ENCODE data around the gene ZNF24. TPM values are rescaled to one million over a fixed set of nuclear protein-coding genes. Genes with fewer than 3 reads are reported as not detected.

Gene ZNF24
- total RNA-seq (2014; rRNA removed; shearing (Covaris generic)), result 44.0 and 55.7 TPM in 2 replicates

- peak; percentile 90 for DNase-seq (ENCODE audit: low spot score)
These were observed at the start of gene ZNF24 for GRCh38 chr18:35343936-35344735. Gene ZNF24, minus strand, starts transcription at chr18:35344420. Its CDS starts 3,770 bp downstream, at chr18:35340650.

DNA sequence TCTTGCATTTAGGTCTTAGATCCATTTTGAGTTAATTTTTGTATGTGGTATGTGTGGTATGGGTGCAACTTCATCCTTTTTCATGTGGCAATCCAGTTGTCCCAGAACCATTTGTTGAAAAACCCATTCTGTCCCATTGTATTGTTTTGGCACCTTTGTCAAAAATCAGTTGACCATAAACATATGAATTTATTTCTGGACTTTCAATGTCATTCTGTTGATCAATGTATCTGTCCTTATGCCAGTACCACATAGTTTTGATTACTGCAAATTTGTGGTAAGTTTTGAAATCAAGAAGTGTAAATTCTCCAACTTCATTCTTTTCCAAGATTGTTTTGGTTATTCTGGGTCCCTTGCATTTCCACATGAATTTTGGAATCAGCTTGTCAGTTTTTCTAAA is 49.5 kb upstream of the ZNF24 start:
- DNase-seq (ENCODE audit: low spot score), result no peak

- no peak for DNase-seq (ENCODE audit: low spot score)
These were observed 48.2 kb upstream of the ZNF24 start for GRCh38 chr18:35392375-35392774.

DNA sequence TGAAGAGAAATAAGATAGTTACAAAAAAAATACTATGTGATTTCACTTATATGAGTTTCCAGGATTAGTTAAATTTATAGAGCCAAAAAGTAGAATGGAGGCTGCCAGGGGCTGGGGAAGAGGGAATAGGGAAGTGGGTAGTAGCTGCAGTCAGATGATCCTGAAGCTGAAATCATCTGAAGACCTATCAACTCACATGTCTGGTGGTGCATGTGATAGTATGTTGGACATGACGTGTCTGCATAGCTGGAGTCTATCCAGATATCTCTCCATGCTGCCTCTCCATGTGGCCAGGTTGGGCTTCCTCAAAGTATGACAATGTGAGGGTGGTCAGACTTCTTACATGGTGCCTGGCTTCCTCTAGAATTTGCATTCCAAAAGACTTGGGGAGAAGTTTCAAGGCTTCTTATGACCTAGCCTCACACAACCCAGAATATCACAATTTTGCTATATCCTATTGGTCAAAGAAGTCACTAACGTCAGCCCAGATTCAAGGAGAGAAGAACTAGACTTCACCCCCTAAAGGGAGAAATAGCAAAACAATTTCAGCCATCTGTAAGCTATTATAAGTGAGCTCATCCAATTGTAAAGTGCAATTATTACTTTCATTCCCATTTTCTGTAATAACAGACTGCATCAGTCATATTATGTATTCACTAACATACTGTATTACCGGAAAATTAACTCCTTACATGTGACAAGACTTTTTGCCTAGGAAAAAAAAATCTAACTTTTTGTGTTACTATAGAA is 46.9 kb upstream of the ZNF24 start:
- DNase-seq (ENCODE audit: low spot score), result no peak

DNA sequence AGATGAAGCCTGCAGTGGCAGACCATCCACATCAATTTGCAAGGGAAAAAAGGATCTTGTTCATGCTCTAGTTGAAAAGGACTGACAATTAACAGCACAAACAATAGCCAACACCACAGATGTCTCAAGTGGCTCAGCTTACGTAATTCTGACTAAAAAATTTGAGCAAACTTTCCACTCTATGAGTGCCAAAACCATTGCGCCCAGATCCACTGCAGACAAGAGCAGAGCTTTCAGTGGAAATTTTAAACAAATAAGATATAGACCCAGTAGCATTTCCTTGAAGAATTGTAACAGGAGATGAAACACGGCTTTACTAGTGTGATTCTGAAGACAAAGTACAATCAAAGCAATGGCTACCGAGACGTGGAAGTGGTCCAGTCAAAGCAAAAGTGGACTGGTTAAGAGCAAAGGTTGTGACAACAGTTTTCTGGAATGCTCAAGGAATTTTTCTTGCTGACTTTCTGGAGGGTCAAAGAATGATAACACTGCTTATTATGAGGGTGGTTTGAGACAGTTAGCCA is 44.9 kb upstream of the ZNF24 start:
- peak; percentile 42 for DNase-seq (ENCODE audit: low spot score)

DNA sequence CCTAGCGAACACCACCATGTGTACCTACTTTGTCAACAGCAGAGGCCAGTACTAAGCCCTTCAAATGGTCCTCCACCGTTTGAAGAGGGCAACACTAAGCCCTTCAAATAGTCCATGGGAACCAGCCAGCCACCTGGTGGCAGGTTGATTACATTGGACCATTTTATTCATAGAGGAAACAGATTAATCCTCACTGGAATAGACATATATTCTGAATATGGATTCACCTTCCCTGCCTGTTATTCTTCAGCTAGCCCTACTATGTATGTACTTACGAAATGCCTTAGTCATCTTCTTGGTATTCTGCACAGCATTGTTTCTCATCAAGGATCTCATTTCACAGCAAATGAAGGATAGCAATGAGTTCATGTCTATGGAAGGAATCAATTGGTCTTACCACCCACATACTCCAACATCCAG is 42.9 kb upstream of the ZNF24 start:
- no peak for DNase-seq (ENCODE audit: low spot score)

GRCh38 chr18:35386600-35387100 is 42.4 kb upstream of the ZNF24 start:
- peak; percentile 71 for DNase-seq (ENCODE audit: low spot score)

- no peak for DNase-seq (ENCODE audit: low spot score)
These were observed 38.9 kb upstream of the ZNF24 start for GRCh38 chr18:35383136-35383535.

DNA sequence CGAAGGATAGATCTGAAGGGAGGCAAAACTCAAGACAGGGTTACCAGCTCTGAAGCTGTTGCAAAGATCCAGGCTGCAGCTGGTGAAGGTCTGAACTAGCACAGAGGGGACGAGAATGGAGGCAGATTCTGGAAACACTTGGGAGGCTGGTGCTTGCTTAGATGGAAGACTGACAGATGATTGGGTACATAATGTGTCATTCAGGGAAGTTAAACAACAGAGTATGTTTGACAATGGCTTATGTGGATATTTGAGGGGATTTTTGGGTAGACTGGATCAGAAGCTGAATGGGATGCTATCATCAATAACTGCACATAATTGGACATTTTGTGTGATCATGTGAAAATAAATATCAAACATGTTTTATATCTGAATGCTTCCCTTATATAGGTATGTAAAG is 35.2 kb upstream of the ZNF24 start:
- no peak for DNase-seq (ENCODE audit: low spot score)

DNA sequence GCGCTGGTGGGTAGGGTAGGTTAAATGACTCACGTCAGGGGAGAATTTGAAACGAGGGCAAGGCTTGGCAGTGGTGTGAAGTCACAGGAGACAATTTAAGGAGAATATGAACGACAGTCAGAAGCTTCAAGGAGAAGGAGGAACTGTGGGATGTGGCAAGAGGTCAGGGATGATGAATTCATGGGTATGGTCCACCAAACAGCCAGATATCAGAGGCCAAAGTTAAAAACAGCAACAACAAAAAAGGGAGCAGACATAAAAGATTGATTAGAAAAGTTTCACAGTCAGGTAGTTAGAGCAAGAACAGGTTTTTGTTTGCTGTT is 34.3 kb upstream of the ZNF24 start:
- DNase-seq (ENCODE audit: low spot score), result no peak

DNA sequence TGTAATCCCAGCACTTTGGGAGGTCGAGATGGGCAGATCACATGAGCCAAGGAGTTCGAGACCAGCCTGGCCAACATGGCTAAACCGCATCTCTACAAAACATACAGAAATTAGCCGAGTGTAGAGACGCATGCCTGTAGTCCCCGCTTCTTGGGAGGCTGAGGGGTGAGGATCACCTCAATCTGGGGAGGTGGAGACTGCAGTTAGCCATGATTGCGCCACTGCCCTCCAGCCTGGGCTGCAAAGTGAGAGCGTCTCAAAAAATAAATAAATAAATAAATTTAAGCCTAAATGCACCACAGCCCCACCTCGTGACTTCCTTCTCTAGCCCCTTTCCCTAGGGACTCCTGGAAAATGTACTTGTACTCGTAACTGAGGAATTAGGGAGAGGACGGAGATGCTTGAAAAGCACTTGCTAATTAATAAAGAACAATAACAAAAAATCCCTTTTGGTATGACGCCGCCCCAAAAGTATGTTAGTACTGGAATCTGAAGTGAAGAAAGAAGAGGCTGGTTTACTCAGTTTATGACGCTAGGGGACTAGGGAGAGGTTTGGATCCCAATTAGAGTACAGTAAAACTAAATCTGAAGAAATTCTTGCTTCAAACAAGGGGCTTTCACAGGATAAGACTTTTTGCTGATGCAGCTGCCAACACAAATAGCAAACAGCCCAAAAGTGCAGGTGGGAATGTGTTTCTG is 33.8 kb upstream of the ZNF24 start:
- peak; percentile 34 for DNase-seq (ENCODE audit: low spot score)

- peak; percentile 10 for DNase-seq (ENCODE audit: low spot score)
These were observed 32.8 kb upstream of the ZNF24 start, which contains the start of gene ZNF396 for GRCh38 chr18:35376742-35377695. Gene ZNF396, minus strand, starts transcription at chr18:35377337. Its CDS starts 3,045 bp downstream, at chr18:35374292.

DNA sequence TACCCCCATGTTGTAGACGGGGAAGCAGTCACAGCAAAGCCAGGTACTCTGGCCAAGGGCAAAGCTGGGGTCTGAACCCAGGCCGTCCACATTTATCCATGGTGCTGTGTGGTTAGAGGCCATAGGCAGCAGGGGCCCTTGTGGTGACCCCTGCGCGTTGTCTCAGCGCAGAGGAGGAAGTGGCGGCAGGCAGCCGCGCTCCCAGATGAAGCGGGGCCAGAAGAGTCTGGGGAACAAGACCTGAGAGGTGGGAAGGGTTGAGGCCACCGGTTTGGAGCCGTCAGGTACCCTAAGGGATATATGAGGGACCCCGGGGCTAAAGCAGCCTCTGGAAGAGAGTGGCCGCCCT is 32.1 kb upstream of the ZNF24 start:
- DNase-seq (ENCODE audit: low spot score), result no peak

GRCh38 chr18:35374708-35375107 is 30.5 kb upstream of the ZNF24 start:
- no peak for DNase-seq (ENCODE audit: low spot score)

- no peak for DNase-seq (ENCODE audit: low spot score)
These were observed 27.4 kb upstream of the ZNF24 start for GRCh38 chr18:35371412-35372195.

DNA sequence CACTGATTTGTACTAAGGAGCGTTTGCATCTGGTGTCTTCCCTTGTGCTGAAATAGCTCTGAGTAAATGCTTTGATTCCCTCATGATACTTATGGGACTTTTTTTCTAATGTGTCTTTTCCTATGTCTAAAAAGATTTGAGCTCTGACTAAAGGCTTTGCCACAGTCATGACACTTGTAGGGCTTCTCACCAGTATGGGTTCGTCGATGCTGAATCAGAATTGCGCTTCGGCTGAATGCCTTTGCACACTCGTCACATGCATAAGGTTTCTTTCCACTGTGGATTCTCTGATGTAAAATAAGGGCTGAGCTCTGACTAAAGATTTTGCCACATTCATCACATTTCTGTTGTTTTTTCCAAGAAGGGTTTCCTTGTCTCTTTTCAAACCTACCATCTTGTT is 24.9 kb upstream of the ZNF24 start:
- no peak for DNase-seq (ENCODE audit: low spot score)

DNA sequence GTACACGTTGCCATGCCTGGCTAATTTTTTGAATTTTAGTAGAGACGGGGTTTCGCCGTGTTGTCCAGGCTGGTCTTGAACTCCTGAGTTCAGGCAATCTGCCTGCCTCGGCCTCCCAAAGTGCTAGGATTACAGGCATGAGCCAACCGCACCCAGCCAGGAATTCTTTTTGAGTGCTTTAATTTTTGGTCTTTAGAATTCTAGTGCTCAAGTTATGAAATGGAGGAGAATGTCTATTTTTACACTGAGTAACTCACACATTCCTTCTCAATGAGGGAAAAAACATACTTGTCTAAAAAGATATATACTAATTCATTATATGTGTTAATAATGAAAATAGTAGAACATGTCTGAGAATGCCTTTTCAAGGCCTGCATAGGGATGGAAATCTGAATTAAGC is 24.4 kb upstream of the ZNF24 start:
- no peak for DNase-seq (ENCODE audit: low spot score)

- no peak for DNase-seq (ENCODE audit: low spot score)
These were observed 18.3 kb upstream of the ZNF24 start for GRCh38 chr18:35362531-35362930.

DNA sequence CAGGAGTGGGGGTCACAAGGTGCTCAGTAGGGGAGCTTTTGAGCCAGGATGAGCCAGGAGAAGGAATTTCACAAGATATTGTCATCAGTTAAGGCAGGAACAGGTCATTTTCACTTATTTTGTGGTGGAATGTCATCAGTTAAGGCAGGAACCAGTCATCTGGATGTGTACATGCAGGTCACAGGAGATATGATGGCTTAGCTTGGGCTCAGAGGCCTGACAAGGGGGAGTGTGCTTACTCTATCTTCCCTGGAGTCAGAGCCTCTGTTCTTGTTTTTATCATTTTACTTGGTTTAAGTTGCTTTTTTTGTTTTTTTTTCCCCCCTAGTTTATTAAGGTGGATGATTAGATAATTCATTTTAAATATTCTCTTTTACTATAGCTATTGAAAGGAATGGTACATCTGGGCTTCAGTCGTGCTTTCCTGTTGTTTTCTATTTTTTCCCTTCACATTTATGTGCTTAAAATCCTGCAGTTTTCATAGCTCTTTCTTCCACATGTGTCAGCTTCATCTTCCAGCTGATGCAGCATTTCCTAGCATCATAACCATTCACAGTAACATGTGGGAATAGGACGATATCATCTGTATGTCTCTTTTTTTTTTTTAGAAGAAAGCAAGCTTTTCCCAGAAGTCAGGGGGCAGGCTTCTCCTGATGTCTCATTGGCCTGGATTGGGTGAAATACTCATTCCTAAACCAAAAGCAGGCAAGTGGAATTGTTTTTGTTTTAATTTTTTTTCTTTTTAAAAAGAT is 17.5 kb upstream of the ZNF24 start:
- DNase-seq (ENCODE audit: low spot score), result no peak
